Measurements from ENCODE around the gene MYBPC3. TPM values are rescaled to one million over a fixed set of nuclear protein-coding genes. Genes with fewer than 3 reads are reported as not detected.
A peak's percentile ranks its signal among the peaks of the same experiment; 100 is the strongest.

MYBPC3 gene
- polyA plus RNA-seq, 2 of the 4 experiments (the other 2 are of a cell fraction), result 0.05 to 0.06 TPM

- 33% methylated on average over 11 of the region's 47 CpGs for WGBS (ENCODE audit: missing lambda C conversion rate)
- no peak for TF ChIP-seq TP53 (CRISPR knock-in tag; IDR thresholded peaks at IDR 0.05)
- no peak for TF ChIP-seq KDM1A (IDR thresholded peaks at IDR 0.05; ENCODE audit: low read depth)
- TF ChIP-seq HOXB5 (CRISPR knock-in tag; IDR thresholded peaks at IDR 0.05), result no peak
- TF ChIP-seq HDAC2 (IDR thresholded peaks at IDR 0.05), result no peak
- TF ChIP-seq, protein P1, sequence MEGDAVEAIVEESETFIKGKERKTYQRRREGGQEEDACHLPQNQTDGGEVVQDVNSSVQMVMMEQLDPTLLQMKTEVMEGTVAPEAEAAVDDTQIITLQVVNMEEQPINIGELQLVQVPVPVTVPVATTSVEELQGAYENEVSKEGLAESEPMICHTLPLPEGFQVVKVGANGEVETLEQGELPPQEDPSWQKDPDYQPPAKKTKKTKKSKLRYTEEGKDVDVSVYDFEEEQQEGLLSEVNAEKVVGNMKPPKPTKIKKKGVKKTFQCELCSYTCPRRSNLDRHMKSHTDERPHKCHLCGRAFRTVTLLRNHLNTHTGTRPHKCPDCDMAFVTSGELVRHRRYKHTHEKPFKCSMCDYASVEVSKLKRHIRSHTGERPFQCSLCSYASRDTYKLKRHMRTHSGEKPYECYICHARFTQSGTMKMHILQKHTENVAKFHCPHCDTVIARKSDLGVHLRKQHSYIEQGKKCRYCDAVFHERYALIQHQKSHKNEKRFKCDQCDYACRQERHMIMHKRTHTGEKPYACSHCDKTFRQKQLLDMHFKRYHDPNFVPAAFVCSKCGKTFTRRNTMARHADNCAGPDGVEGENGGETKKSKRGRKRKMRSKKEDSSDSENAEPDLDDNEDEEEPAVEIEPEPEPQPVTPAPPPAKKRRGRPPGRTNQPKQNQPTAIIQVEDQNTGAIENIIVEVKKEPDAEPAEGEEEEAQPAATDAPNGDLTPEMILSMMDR (IDR thresholded peaks at IDR 0.05), result no peak
- TF ChIP-seq HMGXB4 (CRISPR knock-in tag; IDR thresholded peaks at IDR 0.05; ENCODE audit: borderline replicate concordance), result no peak
- TF ChIP-seq KDM5A (IDR thresholded peaks at IDR 0.05), result no peak
- no peak for TF ChIP-seq CHD2 (IDR thresholded peaks at IDR 0.05; ENCODE audit: low read length, partially characterized antibody)
- no peak for TF ChIP-seq ZFP36 (IDR thresholded peaks at IDR 0.05; ENCODE audit: borderline replicate concordance, partially characterized antibody)
- no peak for TF ChIP-seq ZNF302 (CRISPR knock-in tag; IDR thresholded peaks at IDR 0.05)
- TF ChIP-seq ELK1 (IDR thresholded peaks at IDR 0.05; ENCODE audit: low read depth, low read length), result no peak
- no peak for TF ChIP-seq RCOR1 (IDR thresholded peaks at IDR 0.05; ENCODE audit: low read depth, low read length)
- no peak for TF ChIP-seq MYC (IDR thresholded peaks at IDR 0.05; ENCODE audit: borderline replicate concordance, low read length)
- TF ChIP-seq RFX5 (IDR thresholded peaks at IDR 0.05), result no peak
- no peak for TF ChIP-seq ESRRA (IDR thresholded peaks at IDR 0.05; ENCODE audit: borderline replicate concordance, low read length)
- no peak for TF ChIP-seq ZC3H11A (IDR thresholded peaks at IDR 0.05)
- TF ChIP-seq BCL3 (IDR thresholded peaks at IDR 0.05), result no peak
- TF ChIP-seq CHD4 (IDR thresholded peaks at IDR 0.05; ENCODE audit: borderline replicate concordance), result no peak
- no peak for TF ChIP-seq ATOH8 (CRISPR knock-in tag; IDR thresholded peaks at IDR 0.05; ENCODE audit: low read depth)
- H3K4me2 ChIP-seq, result peak overlapping the region; percentile 99
- ATAC-seq (peak; percentile 32 to 62; a peak in 4 of 6 replicates), DNase-seq (ENCODE audit: low read depth in 1 of 2, low spot score in 1 of 2) (no peak), FAIRE-seq (no peak)
- H3K9me3 ChIP-seq, result no peaks in the 10 kb centered on the region
- peak overlapping the region; percentile 73 to 87 for H3K27ac ChIP-seq
- peak overlapping the region; percentile 63 for H3K4me3 ChIP-seq
- ChIA-PET CTCF (interaction anchor here (0.6 to 3.9 kb wide), 6 partner anchors 10 to 222 kb away, joined by 3 to 27 read pairs (median 4); no protein-coding TSS in a partner anchor), POLR2A (interaction anchor here (0.6 to 1.0 kb wide), 3 partner anchors 13 to 537 kb away, joined by 4 to 5 read pairs (median 4); no protein-coding TSS in a partner anchor)
- peaks cover 6% of the 10 kb centered on the region; the same call in 2 of the 3 replicates for H3K4me1 ChIP-seq
These were observed 47.6 kb upstream of the MYBPC3 start for GRCh38 chr11:47399860-47400767.
